Tibial nerve (tissue), 4 donors: Measurements from ENCODE around the gene SPATA9. TPM values are rescaled to one million over a fixed set of nuclear protein-coding genes. Genes with fewer than 3 reads are reported as not detected.

Source experiments
- DNase-seq, 2 donors: peaks; one replicate each; pipeline ENCODE4 v3.0.0-alpha.2; 2019; ENCODE audit warnings: low spot score in 2 of 2
- H3K27ac ChIP-seq, 4 donors: fragments of 200-600 bp; sonication (generic) in 3 of 4; one replicate each; pipeline ENCODE4 v1.5.1; 2017 to 2019; ENCODE audit warnings: mild to moderate bottlenecking in 1 of 4
- H3K27me3 ChIP-seq, 2 donors: fragments of 200-600 bp; sonication (generic) in 1 of 2; one replicate each; pipeline versions ENCODE4 v1.5.1 to v1.6.0; 2017 to 2019
- H3K36me3 ChIP-seq, 3 donors: fragments of 200-600 bp; sonication (generic); one replicate each; pipeline ENCODE4 v1.5.1; 2018 to 2019
- H3K4me1 ChIP-seq, 4 donors: fragments of 200-600 bp; sonication (generic) in 3 of 4; one replicate each; pipeline ENCODE4 v1.5.1; 2017 to 2019
- H3K4me3 ChIP-seq, 4 donors: fragments of 200-600 bp; sonication (generic) in 3 of 4; one replicate each; pipeline ENCODE4 v1.5.1; 2017 to 2019; ENCODE audit warnings: mild to moderate bottlenecking in 1 of 4, moderate library complexity in 1 of 4
- H3K9me3 ChIP-seq, 4 donors: fragments of 200-600 bp; sonication (generic) in 3 of 4; one replicate each; pipeline ENCODE4 v1.5.1; 2017 to 2019
- CTCF ChIP-seq, 5 experiments: fragments of 200-600 bp in 3 of 5; fragments of 450-650 bp in 2 of 5; sonication (generic) in 3 of 5; IDR thresholded peaks; one replicate each; pipeline ENCODE4 v1.5.1; 2016 to 2019; ENCODE audit warnings: antibody characterized with exemption in 5 of 5, mild to moderate bottlenecking in 3 of 5, moderate library complexity in 2 of 5
- EP300 ChIP-seq, 2 donors: sonication (generic); formaldehyde crosslinking; IDR thresholded peaks; one replicate each; pipeline ENCODE4 v1.6.1; 2017; ENCODE audit warnings: antibody characterized with exemption in 2 of 2, mild to moderate bottlenecking in 1 of 2
- POLR2A ChIP-seq, 2 donors: fragments of 450-650 bp; IDR thresholded peaks; one replicate each; pipeline ENCODE4 v1.6.1; 2017; ENCODE audit warnings: antibody characterized with exemption in 2 of 2, mild to moderate bottlenecking in 2 of 2, moderate library complexity in 2 of 2
- WGBS, 2 donors: methylation state at CpG; one replicate each; pipeline ENCODE4 v1.1.5; 2018; 5-methylcytosine and 5-hydroxymethylcytosine counted together
- total RNA-seq, 4 donors: library from RNA; depleted of rRNA; stranded (reverse); fragments of >200 nt; gene quantifications; one replicate each; pipeline ENCODE4 v1.1.0, GENCODE V29; 2016

SPATA9 gene
- total RNA-seq, 4 donors from 2014 or later: 1.2 TPM; not detected in 3

- Histone ChIP-seq H3K36me3 (no peaks in the 10 kb centered on the region), H3K27me3 (no peaks in the 10 kb centered on the region), H3K9me3 (no peaks in the 10 kb centered on the region), H3K4me1 (no peaks in the 10 kb centered on the region), H3K4me3 (no peak overlapping the region), H3K27ac (no peak overlapping the region)
- DNase-seq: no peak
- 71 to 79% methylated on average over 2 of the region's 2 CpGs for WGBS, 2 donors
- TF ChIP-seq EP300 (IDR thresholded peaks at IDR 0.05) (no peak), CTCF (IDR thresholded peaks at IDR 0.05) (no peak), POLR2A (IDR thresholded peaks at IDR 0.05) (no peak)
Measured at GRCh38 chr5:95686651-95687050, 3.9 kb upstream of the SPATA9 start.

- no peaks in the 10 kb centered on the region for H3K9me3 ChIP-seq
- H3K4me3 ChIP-seq: no peak overlapping the region
- H3K27ac ChIP-seq: no peak overlapping the region
- TF ChIP-seq POLR2A (IDR thresholded peaks at IDR 0.05): no peak
- no peak for TF ChIP-seq EP300 (IDR thresholded peaks at IDR 0.05)
- no peak for TF ChIP-seq CTCF (IDR thresholded peaks at IDR 0.05)
- H3K4me1 ChIP-seq: no peaks in the 10 kb centered on the region
- 48 to 58% methylated on average over 2 of the region's 2 CpGs for WGBS, 2 donors
- no peak for DNase-seq
- no peaks in the 10 kb centered on the region for H3K27me3 ChIP-seq
- H3K36me3 ChIP-seq: no peaks in the 10 kb centered on the region
Measured at GRCh38 chr5:95684361-95684760, 1.6 kb upstream of the SPATA9 start.

GRCh38 chr5:95673081-95673480 is 9.7 kb downstream of the SPATA9 start:
- no peaks in the 10 kb centered on the region for H3K27me3 ChIP-seq
- no peak overlapping the region for H3K27ac ChIP-seq
- H3K4me3 ChIP-seq: no peak overlapping the region
- peaks cover 0 to 20% (median 0%) of the 10 kb centered on the region in 4 donors for H3K4me1 ChIP-seq
- H3K9me3 ChIP-seq: no peaks in the 10 kb centered on the region
- TF ChIP-seq EP300 (IDR thresholded peaks at IDR 0.05) (no peak), POLR2A (IDR thresholded peaks at IDR 0.05) (no peak), CTCF (IDR thresholded peaks at IDR 0.05) (no peak)
- peak in 1 of 2 donors; percentile 15 for DNase-seq
- H3K36me3 ChIP-seq: no peaks in the 10 kb centered on the region
- WGBS, 2 donors: 53 to 67% methylated on average over 3 of the region's 3 CpGs

- TF ChIP-seq POLR2A (IDR thresholded peaks at IDR 0.05): no peak
- no peak for TF ChIP-seq EP300 (IDR thresholded peaks at IDR 0.05)
- no peak for TF ChIP-seq CTCF (IDR thresholded peaks at IDR 0.05)
Measured at GRCh38 chr5:95672641-95673040, 10.2 kb downstream of the SPATA9 start.

GRCh38 chr5:95671826-95672225 is 11.0 kb downstream of the SPATA9 start:
- DNase-seq: no peak
- Histone ChIP-seq H3K4me1 (peaks cover 0 to 20% (median 0%) of the 10 kb centered on the region in 4 donors), H3K9me3 (no peaks in the 10 kb centered on the region), H3K27me3 (no peaks in the 10 kb centered on the region), H3K4me3 (no peak overlapping the region), H3K36me3 (no peaks in the 10 kb centered on the region), H3K27ac (no peak overlapping the region)
- TF ChIP-seq EP300 (IDR thresholded peaks at IDR 0.05) (no peak), CTCF (IDR thresholded peaks at IDR 0.05) (no peak), POLR2A (IDR thresholded peaks at IDR 0.05) (no peak)
- WGBS, 2 donors: 60 to 72% methylated on average over 1 of the region's 1 CpG

More at GRCh38 chr5:95672641-95673040, 10.2 kb downstream of the SPATA9 start:
- Histone ChIP-seq H3K27me3 (no peaks in the 10 kb centered on the region), H3K4me1 (peaks cover 0 to 20% (median 0%) of the 10 kb centered on the region in 4 donors), H3K4me3 (no peak overlapping the region), H3K9me3 (no peaks in the 10 kb centered on the region), H3K36me3 (no peaks in the 10 kb centered on the region), H3K27ac (no peak overlapping the region)
- DNase-seq: no peak
